NT2/D1 (cell line): ENCODE results near the gene AMPH.

Experiments
- SUZ12 ChIP-seq: IDR thresholded peaks from 2 replicates; pipeline ENCODE4 v1.6.1; 2011; ENCODE audit not compliant: insufficient read length, insufficient read depth; ENCODE audit errors: extremely low read depth
- YY1 ChIP-seq: IDR thresholded peaks from 2 replicates; pipeline ENCODE4 v1.6.1; 2011; ENCODE audit not compliant: insufficient read length, insufficient read depth

- TF ChIP-seq SUZ12 (no peak), YY1 (no peak)
Observed at GRCh38 chr7:38630720-38631673, at the start of gene AMPH.
